Activated CD4-positive, alpha-beta T cell treated with anti-CD3 and anti-CD28 coated beads, Interleukin-2, amount 50 U/mL, for 16 hours (primary cell): ENCODE results near the gene TRIML2.
"Not testable (repeated sequence)": the region's sequence is repeated elsewhere in the genome, so short reads cannot be mapped to it uniquely, and the experiment has no call there.

Source experiments
- DNase-seq: peaks from one replicate; pipeline ENCODE4 v3.0.0-alpha.2; 2020

TRIML2 gene

DNA sequence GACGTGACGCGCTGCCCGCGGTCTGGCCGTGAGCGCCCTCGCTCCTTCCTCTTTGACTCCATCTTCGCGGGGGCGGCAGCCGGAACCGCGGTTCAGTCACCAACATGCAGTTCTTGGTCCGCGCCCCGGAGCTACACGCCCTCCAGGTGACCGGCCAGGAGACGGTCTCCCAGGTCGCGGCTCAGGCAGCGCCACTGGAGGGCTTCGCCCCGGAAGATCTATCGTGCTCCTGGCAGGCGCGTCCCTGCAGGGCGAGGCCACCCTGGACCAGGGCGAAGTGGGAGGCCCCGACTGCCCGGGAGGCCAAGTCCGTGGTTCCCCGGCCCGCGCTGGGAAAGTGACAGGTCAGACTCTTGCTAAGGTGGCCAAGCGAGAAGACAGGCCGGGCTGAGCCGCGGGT lies 2.9 kb downstream of the TRIML2 start:
- DNase-seq, result no peak

GRCh38 chr4:188092824-188093223 lies 16.6 kb downstream of the TRIML2 start:
- DNase-seq, result no peak

- no peak for DNase-seq
These were observed 22.5 kb downstream of the TRIML2 start for GRCh38 chr4:188086858-188087257.

DNA sequence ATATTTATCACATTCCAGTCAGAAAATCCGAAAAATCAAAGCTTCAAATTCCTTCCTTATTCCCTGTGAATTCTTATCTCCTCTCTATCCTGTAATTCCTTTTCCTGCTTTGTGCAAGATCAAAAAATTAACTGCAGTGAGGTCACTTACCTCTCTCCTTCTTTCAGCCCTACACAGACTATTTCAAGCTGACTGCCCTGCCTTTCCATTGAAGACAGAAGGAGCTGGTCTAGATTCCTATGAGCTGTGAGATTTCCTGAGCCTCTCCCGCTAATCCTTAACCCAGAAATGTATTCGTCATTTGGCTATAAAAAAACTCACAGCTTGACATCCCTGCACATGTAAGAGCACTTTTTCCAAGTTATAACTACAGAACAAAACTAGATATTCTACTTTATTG lies 26.6 kb downstream of the TRIML2 start:
- no peak for DNase-seq

DNA sequence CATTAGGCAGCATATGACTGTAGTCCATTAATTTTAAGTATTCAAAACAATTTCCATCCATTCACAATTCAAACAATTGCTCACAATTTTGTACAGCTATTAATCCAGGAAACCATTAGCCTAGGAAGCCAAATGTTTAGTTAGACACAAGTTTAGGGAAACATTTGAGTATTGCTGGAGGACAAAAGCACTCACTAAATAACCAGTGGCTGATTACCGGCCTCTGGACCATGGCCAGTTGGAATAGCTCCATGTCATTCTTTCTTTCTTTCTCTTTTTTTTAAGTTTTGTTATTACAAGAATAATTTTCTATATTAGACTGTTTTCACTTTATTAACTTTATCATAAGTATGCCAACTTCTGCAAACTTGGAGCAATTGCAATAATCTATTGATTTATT lies 31.3 kb downstream of the TRIML2 start:
- DNase-seq, result no peak

DNA sequence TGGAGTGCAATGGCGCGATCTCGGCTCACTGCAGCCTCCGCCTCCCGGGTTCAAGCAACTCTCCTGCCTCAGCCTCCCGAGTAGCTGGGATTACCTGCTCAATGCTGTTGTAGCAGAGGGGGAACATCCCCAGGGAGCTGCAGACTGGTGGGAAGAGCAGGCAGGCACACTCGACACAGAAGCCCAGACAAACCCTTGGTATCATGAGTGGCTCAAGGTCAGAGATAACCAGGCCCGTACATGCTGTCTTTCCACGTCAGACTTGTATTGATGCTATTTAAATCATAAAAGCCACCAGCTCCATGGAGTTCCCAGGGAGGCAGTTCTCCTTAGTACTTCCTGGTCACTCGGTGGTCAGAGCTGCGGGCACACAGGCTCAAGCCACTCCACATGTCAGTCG lies 33.2 kb downstream of the TRIML2 start:
- no peak for DNase-seq

DNA sequence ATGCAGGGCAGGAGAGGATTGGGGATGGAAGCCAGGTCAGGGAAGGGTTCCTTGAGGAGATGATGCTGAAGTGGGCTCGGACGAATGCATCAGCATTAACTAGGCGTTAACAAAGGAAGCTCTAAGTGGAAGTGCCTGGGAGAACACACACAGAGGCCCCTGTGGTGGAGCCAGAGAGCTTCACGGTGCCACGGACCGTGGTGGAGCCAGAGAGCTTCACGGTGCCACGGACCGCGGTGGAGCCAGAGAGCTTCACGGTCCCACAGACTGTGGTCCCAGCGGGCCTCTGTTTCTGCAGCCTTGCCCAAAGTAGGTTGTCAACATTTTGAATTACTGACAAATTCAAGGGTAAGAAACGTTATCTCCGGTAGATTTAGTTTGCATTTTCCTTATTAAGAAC lies 48.3 kb downstream of the TRIML2 start:
- no peak for DNase-seq

- no peak for DNase-seq
These were observed 56.1 kb downstream of the TRIML2 start for GRCh38 chr4:188053302-188053701.

DNA sequence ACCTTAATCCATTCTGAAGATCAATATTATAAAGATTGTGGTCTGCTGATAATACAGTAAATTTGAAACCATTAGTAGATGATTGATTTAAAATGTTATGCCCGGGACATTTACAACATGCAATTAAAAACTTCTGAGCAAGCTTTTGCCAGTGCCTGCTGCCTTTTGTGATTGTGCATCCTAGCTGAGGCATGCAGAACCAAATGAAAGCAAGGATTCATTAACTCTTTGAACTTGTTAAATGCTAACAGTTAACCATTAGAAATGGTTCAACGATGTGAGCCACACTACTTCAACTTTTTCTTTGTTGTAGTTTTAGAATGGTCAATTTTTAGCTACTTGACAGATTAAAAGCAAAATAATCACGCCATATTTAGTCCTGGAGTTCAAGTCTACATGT lies 62.7 kb downstream of the TRIML2 start:
- no peak for DNase-seq

- not testable (repeated sequence) for DNase-seq
These were observed 63.9 kb downstream of the TRIML2 start for GRCh38 chr4:188045461-188045860.

- no peak for DNase-seq
These were observed 66.2 kb downstream of the TRIML2 start for GRCh38 chr4:188043154-188043553.

DNA sequence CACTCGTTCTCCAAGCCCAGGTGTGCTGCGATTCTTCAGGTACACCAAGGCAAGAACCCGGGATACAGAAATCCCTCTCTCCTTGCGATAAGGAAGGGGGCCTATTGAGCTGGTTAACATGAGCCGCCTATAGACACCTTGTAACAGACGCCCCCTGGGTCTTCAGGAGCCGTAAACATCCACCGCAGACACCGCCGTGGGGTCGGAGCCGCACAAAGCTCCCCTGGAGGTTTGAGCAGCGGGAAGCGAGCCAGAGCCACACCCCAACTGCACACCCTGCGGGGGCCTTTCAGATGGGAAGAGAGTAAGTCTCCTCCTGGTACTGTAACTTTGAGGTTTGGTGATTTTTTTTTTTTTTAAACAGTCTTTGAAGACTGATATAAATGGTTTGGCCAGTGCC lies 67.2 kb downstream of the TRIML2 start:
- no peak for DNase-seq

- DNase-seq, result no peak
These were observed 67.7 kb downstream of the TRIML2 start for GRCh38 chr4:188041721-188042120.
